Medulla oblongata (tissue), 1 donor: ENCODE measurements around the gene VAT1.
"Not testable (repeated sequence)": the region's sequence is repeated elsewhere in the genome, so short reads cannot be mapped to it uniquely, and the experiment has no call there.

ENCODE experiments used
- DNase-seq: peaks from one replicate; pipeline ENCODE4 v3.0.0-alpha.2; 2015; ENCODE audit errors: extremely low spot score

The VAT1 gene

DNA sequence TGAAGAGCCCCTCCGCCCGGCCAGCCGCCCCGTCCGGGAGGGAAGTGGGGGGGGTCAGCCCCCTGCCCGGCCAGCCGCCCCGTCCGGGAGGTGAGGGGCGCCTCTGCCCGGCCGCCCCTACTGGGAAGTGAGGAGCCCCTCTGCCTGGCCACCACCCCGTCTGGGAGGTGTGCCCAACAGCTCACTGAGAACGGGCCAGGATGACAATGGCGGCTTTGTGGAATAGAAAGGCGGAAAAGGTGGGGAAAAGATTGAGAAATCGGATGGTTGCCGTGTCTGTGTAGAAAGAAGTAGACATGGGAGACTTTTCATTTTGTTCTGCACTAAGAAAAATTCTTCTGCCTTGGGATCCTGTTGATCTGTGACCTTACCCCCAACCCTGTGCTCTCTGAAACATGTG is 48.9 kb downstream of the VAT1 start:
- not testable (repeated sequence) for DNase-seq

DNA sequence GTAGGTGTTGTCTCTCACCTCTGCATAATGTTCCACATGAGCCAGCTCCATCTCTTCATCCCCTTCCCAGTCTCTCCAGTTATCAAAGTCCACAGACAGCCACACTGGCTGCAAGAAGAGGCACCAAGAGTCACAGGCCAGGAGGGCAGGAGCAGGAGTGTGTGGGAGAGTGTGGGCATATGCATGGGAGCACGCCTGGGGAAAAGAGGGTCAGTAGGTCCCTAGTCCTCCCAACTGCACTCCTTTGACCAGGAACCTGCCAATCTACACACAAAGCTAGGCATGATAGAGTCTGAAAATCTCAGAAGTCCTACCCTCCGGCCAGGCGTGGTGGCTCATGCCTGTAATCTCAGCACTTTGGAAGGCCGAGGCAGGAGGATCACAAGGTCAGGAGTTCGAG is 50.6 kb downstream of the VAT1 start:
- no peak for DNase-seq

GRCh38 chr17:42969001-42969581 is 53.1 kb downstream of the VAT1 start:
- DNase-seq = no peak

- no peak for DNase-seq
Measured at GRCh38 chr17:42967925-42968324, 54.3 kb downstream of the VAT1 start.
